Urothelium cell line (cell line): Measurements from ENCODE around the gene EXOC1.
"Not testable (repeated sequence)": the region's sequence is repeated elsewhere in the genome, so short reads cannot be mapped to it uniquely, and the experiment has no call there.

ENCODE experiments used
- DNase-seq: peaks from one replicate; pipeline ENCODE4 v3.0.0; 2011; ENCODE audit warnings: low spot score, mixed read lengths
- FAIRE-seq: peaks from 2 replicates; lab custom pipeline; 2011; peaks lifted over from hg19 to GRCh38; lab: Jason Lieb, UNC

Gene EXOC1, protein sequence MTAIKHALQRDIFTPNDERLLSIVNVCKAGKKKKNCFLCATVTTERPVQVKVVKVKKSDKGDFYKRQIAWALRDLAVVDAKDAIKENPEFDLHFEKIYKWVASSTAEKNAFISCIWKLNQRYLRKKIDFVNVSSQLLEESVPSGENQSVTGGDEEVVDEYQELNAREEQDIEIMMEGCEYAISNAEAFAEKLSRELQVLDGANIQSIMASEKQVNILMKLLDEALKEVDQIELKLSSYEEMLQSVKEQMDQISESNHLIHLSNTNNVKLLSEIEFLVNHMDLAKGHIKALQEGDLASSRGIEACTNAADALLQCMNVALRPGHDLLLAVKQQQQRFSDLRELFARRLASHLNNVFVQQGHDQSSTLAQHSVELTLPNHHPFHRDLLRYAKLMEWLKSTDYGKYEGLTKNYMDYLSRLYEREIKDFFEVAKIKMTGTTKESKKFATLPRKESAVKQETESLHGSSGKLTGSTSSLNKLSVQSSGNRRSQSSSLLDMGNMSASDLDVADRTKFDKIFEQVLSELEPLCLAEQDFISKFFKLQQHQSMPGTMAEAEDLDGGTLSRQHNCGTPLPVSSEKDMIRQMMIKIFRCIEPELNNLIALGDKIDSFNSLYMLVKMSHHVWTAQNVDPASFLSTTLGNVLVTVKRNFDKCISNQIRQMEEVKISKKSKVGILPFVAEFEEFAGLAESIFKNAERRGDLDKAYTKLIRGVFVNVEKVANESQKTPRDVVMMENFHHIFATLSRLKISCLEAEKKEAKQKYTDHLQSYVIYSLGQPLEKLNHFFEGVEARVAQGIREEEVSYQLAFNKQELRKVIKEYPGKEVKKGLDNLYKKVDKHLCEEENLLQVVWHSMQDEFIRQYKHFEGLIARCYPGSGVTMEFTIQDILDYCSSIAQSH

DNA sequence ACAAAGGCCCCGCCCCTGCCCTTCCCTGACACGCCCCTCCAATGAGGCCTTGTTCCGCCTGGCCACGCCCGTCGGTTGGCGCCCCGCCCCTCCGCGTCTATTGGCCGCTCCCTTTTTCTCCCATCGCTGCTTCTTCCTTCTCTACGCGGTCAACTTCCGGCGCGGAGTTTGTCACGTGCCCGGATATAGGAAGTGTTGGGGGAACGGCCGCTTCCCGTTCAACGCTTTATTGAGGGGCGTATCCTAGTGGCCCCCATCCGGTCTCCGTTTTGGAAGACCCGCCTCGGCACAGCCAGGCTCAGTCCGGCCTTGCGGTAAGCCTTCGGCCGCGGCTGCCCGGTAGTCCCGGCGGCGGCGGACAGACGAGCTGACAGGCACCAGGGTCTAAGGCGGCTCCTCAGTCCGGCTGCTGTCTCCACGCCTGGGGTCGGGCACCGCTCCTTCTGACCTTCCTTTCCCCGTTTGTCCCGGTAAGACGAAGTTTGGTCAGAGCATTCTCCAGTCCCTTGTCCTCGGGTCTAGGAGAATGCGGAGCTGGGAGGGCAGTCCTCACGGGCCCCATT lies at the start of gene EXOC1:
Gene EXOC1, plus strand, starts transcription at position 165 of the 563 bp plus-strand sequence. CDS start 4,676 bp downstream, outside the sequence.
- FAIRE-seq: peak; percentile 92
- peak; percentile 98 for DNase-seq

DNA sequence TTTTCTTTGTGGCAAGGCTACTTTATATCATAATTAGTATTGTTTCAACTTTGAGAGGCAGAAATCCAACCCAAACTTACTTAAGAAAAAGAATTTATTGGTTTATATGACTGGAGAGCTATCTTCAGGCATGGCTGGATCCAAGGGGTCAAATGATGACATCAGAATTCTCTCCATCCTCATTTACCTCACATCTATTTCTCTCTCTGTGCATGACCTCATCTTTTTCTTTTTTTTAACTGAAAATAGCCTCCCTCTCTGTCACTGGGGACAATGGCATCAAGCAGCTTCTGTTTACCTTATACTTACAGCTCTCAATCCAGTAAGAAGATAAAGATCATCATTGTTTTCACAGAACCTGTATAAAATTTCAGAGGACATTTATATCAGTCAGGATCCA lies 45.9 kb upstream of the EXOC1 start:
- no peak for DNase-seq
- no peak for FAIRE-seq

DNA sequence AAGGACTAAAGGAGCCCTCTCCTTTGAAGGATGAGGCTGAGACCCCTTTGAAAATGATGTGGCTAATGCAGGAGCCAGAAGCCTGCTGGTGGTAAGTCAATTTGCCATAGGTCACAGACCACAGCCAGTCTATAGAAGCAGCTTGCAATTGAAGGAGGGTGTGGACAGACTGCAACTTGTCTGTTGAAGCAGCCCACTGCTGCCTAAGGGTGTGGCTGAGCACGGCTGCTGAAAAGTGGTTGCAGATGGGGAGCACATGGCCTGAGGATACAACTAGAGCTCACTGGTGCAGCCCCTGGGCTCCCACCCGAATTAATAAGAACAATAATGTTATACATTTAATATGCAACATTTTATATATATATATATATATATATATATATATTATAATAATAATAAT lies 45.3 kb upstream of the EXOC1 start:
- DNase-seq (no peak), FAIRE-seq (no peak)

DNA sequence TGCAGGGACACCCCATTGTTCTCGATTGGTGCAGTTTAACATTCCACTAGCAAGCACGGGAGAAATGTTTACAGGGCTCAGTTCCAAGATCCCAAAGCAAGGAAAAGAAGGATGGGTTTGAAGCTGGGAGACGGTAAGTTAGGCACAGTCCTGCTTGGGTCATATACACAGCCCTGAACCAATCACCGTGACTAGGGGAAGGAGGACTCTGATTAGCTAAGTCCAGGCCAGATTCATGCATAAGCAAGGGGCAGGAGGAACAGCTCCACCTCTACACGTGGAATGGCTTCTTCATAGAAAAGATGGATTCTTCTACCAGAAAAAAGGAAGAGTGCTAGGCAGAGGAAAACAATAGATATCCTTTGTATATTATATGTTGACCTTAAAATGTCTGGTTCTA lies 44.8 kb upstream of the EXOC1 start:
- DNase-seq (no peak), FAIRE-seq (no peak)

DNA sequence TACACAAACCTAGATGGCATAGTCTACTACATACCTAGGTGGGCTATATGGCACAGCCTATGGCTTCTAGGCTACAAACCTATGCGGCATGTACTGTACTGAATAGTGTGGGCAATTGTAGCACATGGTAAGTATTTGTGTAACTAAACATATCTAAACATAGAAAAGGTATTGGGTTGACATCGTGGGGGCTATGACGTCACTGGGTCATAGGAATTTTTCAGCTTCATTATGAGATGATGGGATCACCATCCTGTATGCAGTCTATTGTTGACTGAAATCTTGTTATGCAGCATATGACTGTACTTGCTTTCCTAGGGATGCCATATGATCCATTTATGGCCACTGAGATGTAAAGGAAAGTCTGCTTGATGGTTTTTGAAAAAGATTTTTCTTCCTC lies 35.8 kb upstream of the EXOC1 start:
- DNase-seq: no peak
- no peak for FAIRE-seq

DNA sequence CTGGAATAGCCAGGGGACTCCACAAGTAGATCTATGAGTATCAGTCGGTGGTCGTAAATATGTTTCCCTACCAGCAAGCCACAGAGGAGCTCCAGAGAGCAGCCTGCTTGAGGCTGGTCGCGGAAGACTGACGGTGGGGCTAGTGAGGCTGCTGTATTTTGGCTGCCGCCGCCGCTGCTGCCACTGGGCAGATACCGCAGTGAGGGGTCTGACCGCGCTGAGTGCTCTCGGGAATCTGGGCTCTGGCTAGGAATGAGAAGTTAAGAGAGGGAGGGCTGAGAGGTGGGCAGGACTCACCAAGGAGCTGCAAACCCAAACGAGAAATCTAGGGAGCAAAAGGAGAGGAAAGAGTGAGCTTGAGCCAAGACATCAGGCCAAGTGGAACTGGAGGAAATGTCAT lies 33.8 kb upstream of the EXOC1 start, which contains the start of gene EXOC1L:
Gene EXOC1L, plus strand, starts transcription at position 157 of the 400 bp plus-strand sequence. Its CDS starts 237 bp downstream, at position 394.
- FAIRE-seq: no peak
- DNase-seq: no peak

DNA sequence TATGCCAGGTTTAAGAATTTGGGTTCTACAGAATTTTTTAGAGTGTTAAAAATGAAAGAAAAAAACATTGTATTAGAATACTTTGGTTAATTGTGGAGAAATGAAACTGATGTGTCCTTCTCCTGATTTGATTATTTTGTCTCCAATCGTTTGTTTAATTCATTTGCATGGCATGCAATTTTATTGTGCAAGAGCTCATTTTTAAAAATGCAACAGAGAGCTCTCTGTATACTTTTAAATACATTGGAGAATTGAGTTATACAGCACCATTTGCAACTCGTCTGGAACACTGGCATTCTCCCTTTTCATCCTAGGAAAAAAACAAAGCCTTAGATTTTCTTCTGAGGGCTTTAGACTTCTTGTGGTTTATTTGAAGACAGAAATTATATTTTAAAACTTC lies 33.2 kb upstream of the EXOC1 start:
- DNase-seq (no peak), FAIRE-seq (no peak)

DNA sequence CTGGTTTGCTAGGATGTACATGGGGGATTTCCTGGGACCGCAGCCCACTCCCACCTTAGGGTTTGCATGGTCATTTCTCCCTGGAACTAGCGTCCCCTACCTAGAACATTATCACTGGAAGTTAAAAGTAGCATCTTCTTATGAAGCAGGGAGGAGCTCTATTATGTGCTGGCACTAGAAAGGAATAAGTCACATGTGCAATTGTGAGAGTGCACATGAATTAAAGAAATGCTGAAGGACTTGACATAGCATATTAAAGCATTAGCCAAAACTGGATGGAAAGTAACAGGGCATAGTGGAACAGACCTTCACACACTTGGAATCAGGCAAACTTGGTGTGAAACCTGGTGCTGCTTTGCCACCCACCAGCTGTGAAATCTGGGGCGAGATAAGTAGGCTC lies 31.1 kb upstream of the EXOC1 start:
- FAIRE-seq: peak; percentile 88
- DNase-seq: no peak

DNA sequence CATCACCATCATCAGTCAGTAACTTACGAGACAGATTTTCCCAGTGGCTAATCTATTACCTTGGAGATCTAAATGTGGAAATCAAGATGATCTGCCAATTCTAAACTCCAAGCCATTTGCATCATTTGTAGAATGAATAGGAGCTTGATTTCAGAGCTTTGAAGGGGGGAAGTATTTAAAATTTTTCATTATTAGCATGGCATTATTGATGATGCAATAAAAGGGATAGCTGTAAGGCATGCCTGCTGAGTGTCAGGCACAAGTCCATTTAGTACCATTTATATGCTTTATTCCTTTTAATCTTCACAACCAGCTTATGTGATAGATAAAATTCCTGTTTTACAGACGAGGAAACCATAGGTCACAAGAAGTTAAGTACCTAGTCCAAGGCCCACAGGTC lies 28.6 kb upstream of the EXOC1 start:
- FAIRE-seq: no peak

DNA sequence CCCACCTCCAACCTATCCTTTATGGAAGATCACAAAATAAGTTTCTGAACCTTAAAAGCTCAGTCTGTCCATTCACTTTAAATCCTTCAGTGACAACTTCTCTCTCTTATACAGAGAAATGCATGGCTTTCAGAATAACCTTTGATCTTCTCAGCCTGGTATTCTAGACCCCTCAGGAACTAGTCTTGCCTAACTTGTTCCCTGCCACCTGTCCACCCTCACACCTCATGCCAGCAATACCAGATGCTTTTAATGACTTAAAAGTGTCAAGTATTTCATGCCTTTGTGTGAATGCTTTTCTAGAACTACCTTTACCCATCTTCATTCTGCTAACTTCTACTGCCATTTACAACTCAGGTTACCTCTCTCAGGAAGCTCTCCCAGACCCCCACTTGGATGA lies 26.5 kb upstream of the EXOC1 start:
- no peak for DNase-seq
- no peak for FAIRE-seq

More for the DNA sequence above, 28.6 kb upstream of the EXOC1 start:
- DNase-seq: no peak

DNA sequence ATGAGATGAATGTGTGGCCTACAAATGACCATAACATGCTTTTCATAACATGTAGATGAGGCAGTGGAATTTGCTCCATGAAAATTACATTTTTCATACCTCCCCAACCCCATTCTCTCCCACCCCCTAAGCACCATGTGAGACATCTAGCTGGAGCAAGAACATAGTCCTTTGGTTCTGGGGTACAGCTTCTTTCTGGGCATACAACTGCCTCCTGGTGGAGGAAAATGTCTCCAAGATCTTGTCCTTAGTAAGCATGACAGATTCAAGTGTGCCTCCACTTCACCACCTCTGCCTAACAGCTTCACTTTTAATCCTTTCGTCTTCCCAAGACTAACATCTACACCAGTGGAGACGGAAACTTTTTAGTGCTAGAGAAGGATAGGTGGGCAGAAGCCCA lies 25.9 kb upstream of the EXOC1 start:
- DNase-seq (no peak), FAIRE-seq (peak; percentile 27)

DNA sequence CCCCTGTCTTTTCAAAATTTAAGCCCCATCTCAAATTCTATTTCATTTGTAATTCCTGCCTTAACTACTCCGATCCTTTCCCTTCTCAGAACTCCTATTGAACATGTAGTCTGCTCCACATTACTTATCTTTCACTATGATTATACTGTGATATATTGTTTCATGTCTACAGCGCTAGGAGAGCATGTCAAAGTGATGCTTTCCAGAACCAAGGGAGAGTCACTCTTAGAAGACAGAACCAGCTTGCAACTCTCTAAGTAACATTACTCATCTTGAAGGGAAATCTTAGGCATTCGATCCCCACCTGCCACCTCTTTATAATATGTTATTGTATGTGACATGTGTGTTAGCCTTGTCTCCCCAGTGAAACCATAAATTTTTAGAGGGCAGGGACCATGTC lies 23.4 kb upstream of the EXOC1 start:
- FAIRE-seq: no peak
- DNase-seq: no peak

DNA sequence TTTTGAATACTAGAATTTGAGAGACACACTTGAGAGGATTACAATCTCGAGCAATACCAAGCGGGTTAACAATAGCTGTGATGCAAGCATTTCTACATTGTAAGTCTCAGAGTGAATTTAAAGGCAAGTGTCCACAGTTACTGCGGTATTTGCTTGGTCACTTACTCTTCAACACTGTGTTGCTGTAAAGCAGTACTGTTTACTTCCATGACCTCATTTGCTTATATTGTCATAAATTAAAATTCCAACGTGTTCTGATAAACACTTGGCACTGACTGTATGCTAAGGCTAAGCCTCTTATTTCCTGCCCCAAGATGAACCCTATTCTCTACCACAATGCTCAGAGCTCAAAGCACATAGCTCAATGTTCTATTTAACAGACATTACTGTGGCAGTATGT lies 22.7 kb upstream of the EXOC1 start:
- FAIRE-seq (no peak), DNase-seq (no peak)

DNA sequence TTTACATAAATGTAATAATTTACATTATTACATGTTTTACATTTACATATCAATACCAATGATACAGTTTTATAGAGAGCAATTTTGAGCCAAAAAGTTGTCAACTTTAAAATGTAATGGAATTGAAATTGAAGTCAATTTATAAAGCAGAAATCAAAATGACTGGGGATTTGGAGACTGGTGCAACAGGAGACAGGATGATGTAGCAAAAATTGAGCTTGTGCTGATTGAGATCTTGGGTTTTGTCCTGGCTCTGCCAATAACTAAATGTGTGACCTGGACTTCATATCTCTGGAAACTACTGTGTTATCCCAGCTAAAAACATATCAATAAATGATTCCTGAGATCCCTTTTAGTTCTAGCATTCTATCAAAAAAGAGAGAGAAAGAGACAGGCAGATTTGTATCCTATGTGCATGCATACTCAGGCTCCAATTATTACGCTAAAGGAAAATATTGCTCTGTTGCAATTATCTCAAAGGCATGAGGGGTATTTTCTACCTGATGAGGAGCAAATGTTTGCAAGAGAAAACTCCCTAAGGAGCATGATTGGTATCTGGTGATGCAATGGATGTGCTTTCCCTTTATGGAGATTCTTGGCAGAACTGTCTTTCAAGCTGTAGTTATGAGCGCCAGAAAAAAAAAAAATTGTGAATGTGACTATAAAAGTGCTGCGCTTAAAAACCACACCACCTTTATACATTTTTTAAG lies 19.2 kb upstream of the EXOC1 start:
- DNase-seq: no peak
- no peak for FAIRE-seq

DNA sequence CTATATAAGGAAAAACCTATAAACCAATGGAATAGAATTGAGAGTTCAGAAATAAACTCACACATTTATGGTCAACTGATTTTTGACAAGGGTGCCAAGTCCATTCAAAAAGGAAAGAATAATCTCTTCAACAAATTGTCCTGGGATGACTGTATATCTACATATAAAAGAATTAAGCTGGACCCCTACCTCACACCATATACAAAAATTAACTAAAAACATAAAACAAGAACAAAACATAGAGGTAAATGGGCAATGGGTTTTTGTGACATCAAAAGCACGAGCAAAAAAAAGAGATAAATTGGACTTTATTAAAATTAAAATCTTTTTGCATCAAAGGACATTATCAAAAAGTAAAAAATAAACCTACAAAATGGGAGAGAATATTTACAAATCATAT lies 15.5 kb upstream of the EXOC1 start:
- DNase-seq (no peak), FAIRE-seq (no peak)

DNA sequence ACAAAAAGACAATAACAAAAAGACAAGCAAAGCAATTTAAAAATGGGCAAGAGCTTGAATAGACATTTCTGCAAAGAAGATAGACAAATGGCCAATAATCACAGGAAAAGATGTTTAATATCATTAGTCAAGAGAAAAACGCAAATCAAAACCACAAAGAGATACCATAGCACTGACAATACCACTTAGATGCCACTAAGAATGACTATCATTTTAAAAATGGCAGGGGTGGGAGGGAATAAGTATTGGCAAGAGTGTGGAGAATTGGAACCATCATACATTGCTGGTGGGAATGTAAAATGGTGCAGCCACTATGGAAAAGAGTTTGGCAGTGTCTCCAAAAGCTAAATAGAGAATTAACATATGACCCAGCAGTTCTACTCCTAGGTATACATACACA lies 15.1 kb upstream of the EXOC1 start:
- no peak for FAIRE-seq
- no peak for DNase-seq

DNA sequence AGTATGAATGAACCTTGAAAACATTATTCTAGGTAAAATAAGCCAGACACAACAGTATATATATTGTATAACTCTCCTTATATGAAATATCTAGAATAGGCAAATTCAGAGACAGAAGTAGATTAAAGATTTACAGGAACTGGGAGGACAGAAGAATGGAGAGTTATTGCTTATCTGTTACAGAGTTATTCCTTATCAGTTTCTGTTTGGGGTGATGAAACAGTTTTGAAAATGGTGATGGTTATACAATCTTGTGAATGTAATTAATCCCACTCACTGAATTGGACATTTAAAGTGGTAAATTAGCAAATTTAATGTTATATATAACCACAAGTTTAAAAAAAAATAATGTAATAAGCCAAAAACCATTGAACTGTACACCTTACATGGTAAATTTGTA lies 14.5 kb upstream of the EXOC1 start:
- DNase-seq (no peak), FAIRE-seq (no peak)

DNA sequence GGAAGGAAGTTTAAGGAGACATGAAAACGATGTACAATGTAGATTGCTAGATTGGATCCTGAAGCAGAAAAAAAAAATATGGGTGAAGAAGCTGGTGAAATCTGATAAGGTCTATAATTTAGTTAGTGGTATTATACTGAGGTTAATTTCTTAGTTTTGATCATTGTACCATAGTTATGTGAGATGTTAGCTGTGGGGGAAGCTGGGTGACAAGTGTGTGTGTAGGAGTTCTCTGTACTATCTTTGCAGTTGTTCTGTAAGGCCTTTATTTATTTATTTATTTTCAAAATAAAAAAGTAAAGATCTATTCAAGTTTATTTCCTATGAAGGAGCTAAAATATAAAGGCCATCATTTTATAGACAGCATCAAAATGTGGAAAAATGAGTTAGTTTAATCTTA lies 12.5 kb upstream of the EXOC1 start:
- DNase-seq (no peak), FAIRE-seq (no peak)

DNA sequence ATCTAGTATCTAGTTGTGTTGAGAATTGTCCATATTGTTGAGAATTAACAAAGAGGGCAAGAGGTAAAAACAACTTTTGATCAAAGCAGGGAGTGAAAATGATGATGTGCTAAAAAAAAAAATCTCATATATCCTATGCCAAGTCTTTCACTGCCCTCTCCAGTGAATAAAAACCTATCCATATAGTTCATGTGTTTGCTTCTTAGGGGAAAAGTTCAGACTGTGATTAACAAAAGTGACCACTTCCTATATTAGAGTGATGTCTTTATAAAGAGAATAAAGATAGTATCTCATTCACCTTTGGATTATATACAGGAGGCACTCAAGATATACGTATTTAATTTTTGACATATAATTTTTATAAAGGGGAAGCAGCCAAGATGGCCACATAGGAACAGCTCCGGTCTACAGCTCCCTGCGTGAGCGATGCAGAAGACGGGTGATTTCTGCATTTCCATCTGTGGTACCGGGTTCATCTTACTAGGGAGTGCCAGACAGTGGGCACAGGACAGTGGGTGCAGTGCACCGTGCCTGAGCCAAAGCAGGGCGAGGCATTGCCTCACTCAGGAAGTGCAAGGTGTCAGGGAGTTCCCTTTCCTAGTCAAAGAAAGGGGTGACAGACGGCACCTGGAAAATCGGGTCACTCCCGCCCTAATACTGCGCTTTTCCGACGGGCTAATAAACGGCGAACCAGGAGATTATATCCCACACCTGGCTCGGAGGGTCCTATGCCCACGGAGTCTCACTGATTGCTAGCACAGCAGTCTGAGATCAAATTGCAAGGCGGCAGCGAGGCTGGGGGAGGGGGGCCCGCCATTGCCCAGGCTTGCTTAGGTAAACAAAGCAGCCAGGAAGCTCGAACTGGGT lies 11.8 kb upstream of the EXOC1 start:
- not testable (repeated sequence) for DNase-seq, FAIRE-seq

DNA sequence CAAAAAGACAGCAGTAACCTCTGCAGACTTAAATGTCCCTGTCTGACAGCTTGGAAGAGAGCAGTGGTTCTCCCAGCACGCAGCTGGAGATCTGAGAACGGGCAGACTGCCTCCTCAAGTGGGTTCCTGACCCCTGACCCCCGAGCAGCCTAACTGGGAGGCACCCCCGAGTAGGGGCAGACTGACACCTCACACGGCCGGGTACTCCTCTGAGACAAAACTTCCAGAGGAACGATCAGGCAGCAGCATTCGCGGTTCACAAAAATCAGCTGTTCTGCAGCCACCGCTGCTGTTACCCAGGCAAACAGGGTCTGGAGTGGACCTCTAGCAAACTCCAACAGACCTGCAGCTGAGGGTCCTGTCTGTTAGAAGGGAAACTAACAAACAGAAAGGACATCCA lies 11.1 kb upstream of the EXOC1 start:
- FAIRE-seq, DNase-seq: not testable (repeated sequence)
